Measurements from ENCODE around the gene THBS2. TPM values are rescaled to one million over a fixed set of nuclear protein-coding genes. Genes with fewer than 3 reads are reported as not detected.

THBS2 gene
- total RNA-seq, 2 donors from 2014 or later: 673 to 817 TPM

- no peak for DNase-seq (ENCODE audit: low spot score)
Measured at GRCh38 chr6:169256061-169256460, 2.4 kb upstream of the THBS2 start.

GRCh38 chr6:169255643-169256042 is 2.0 kb upstream of the THBS2 start:
- DNase-seq (ENCODE audit: low spot score): no peak
- no peak for ATAC-seq (ENCODE audit: insufficient number of reproducible peaks, low FRiP score, low read depth)

More at GRCh38 chr6:169256061-169256460, 2.4 kb upstream of the THBS2 start:
- Histone ChIP-seq H3K4me3 (no peak overlapping the region), H3K27me3 (replicated peaks; ENCODE audit: insufficient read depth) (no peaks in the 10 kb centered on the region), H3K36me3 (no peaks in the 10 kb centered on the region), H3K9me3 (no peaks in the 10 kb centered on the region), H3K4me1 (ENCODE audit: control insufficient read depth in 1 of 2, low read depth in 2 of 2) (peaks cover 4 to 10% of the 10 kb centered on the region in 2 donors), H3K27ac (no peak overlapping the region)
- no peak for ATAC-seq (ENCODE audit: insufficient number of reproducible peaks, low FRiP score, low read depth)
- no peak for TF ChIP-seq CTCF (IDR thresholded peaks at IDR 0.05)

GRCh38 chr6:169254456-169255316 is 1.0 kb upstream of the THBS2 start:
- H3K9me3 ChIP-seq: no peaks in the 10 kb centered on the region
- no peaks in the 10 kb centered on the region for H3K27me3 ChIP-seq (replicated peaks; ENCODE audit: insufficient read depth)
- no peaks in the 10 kb centered on the region for H3K36me3 ChIP-seq
- no peak for TF ChIP-seq CTCF (IDR thresholded peaks at IDR 0.05)
- ATAC-seq (ENCODE audit: insufficient number of reproducible peaks, low FRiP score, low read depth): no peak
- no peak for DNase-seq (ENCODE audit: low spot score)
- peak overlapping the region; percentile 70 for H3K4me3 ChIP-seq
- peak overlapping the region in 1 of 2 donors; percentile 80 for H3K27ac ChIP-seq
- peaks cover 4 to 19% of the 10 kb centered on the region in 2 donors for H3K4me1 ChIP-seq (ENCODE audit: control insufficient read depth in 1 of 2, low read depth in 2 of 2)

More at GRCh38 chr6:169255643-169256042, 2.0 kb upstream of the THBS2 start:
- no peak overlapping the region for H3K4me3 ChIP-seq
- H3K36me3 ChIP-seq: no peaks in the 10 kb centered on the region
- H3K27ac ChIP-seq: no peak overlapping the region
- H3K27me3 ChIP-seq (replicated peaks; ENCODE audit: insufficient read depth): no peaks in the 10 kb centered on the region
- peaks cover 4 to 11% of the 10 kb centered on the region in 2 donors for H3K4me1 ChIP-seq (ENCODE audit: control insufficient read depth in 1 of 2, low read depth in 2 of 2)
- no peaks in the 10 kb centered on the region for H3K9me3 ChIP-seq
- no peak for TF ChIP-seq CTCF (IDR thresholded peaks at IDR 0.05)

- Histone ChIP-seq H3K4me3 (peak overlapping the region; percentile 70), H3K9me3 (no peaks in the 10 kb centered on the region), H3K27me3 (replicated peaks; ENCODE audit: insufficient read depth) (no peaks in the 10 kb centered on the region), H3K36me3 (peaks cover 15% of the 10 kb centered on the region), H3K27ac (peak overlapping the region; percentile 74 to 80), H3K4me1 (ENCODE audit: control insufficient read depth in 1 of 2, low read depth in 2 of 2) (peaks cover 4 to 38% of the 10 kb centered on the region in 2 donors)
- no peak for TF ChIP-seq CTCF (IDR thresholded peaks at IDR 0.05)
- no peak for ATAC-seq (ENCODE audit: insufficient number of reproducible peaks, low FRiP score, low read depth)
- no peak for DNase-seq (ENCODE audit: low spot score)
Measured at GRCh38 chr6:169252505-169253189, 999 bp downstream of the THBS2 start.

GRCh38 chr6:169251822-169252504 is 1.7 kb downstream of the THBS2 start:
- peak overlapping the region; percentile 70 for H3K4me3 ChIP-seq
- peaks cover 22% of the 10 kb centered on the region for H3K36me3 ChIP-seq
- ATAC-seq (ENCODE audit: insufficient number of reproducible peaks, low FRiP score, low read depth): no peak
- no peaks in the 10 kb centered on the region for H3K27me3 ChIP-seq (replicated peaks; ENCODE audit: insufficient read depth)
- peak overlapping the region; percentile 74 to 80 for H3K27ac ChIP-seq
- no peak for DNase-seq (ENCODE audit: low spot score)
- H3K4me1 ChIP-seq (ENCODE audit: control insufficient read depth in 1 of 2, low read depth in 2 of 2): peaks cover 7 to 45% of the 10 kb centered on the region in 2 donors
- H3K9me3 ChIP-seq: no peaks in the 10 kb centered on the region
- no peak for TF ChIP-seq CTCF (IDR thresholded peaks at IDR 0.05)

Measured in thoracic aorta (tissue), 2 donors.